Psoas muscle (tissue), 8 donors: ENCODE measurements around the gene MKI67. TPM values are rescaled to one million over a fixed set of nuclear protein-coding genes. Genes with fewer than 3 reads are reported as not detected.

ENCODE experiments used
- ATAC-seq, 4 donors: fragments of 200-7000 bp; cut with Tn5 transposase; one replicate each; pipeline ENCODE4 v1.9.1; 2020; ENCODE audit warnings: moderate library complexity in 3 of 4, mild to moderate bottlenecking in 2 of 4
- DNase-seq, 2 donors: peaks; one replicate each; pipeline ENCODE4 v3.0.0-alpha.2; 2020
- H3K27ac ChIP-seq: fragments of 200-600 bp; one replicate; pipeline ENCODE4 v1.8.0; 2022
- H3K27me3 ChIP-seq, 3 donors: fragments of 200-600 bp in 1 of 3; one replicate each; pipeline versions ENCODE4 v1.6.1 to v1.8.0; 2013 to 2022; ENCODE audit warnings: low read length in 2 of 3, mild to moderate bottlenecking in 2 of 3, moderate library complexity in 1 of 3; ENCODE audit not compliant: insufficient read depth in 3 of 3
- H3K36me3 ChIP-seq, 2 donors: fragments of 200-600 bp in 1 of 2; one replicate each; pipeline versions ENCODE4 v1.6.1 to v1.8.0; 2013 to 2022; ENCODE audit warnings: low read depth in 1 of 2, mild to moderate bottlenecking in 1 of 2, moderate library complexity in 1 of 2; ENCODE audit not compliant: insufficient read depth in 1 of 2
- H3K4me1 ChIP-seq: fragments of 200-600 bp; one replicate; pipeline ENCODE4 v1.8.0; 2022
- H3K4me3 ChIP-seq: fragments of 200-600 bp; one replicate; pipeline ENCODE4 v1.8.0; 2022; ENCODE audit warnings: mild to moderate bottlenecking
- H3K9me3 ChIP-seq: fragments of 200-600 bp; one replicate; pipeline ENCODE4 v1.8.0; 2022
- CTCF ChIP-seq: fragments of 200-600 bp; IDR thresholded peaks from one replicate; pipeline ENCODE4 v1.8.0; 2022; ENCODE audit warnings: antibody characterized with exemption
- WGBS, 3 donors: extraction: QIAGEN DNeasy Blood & Tissue Kit; methylation state at CpG; one replicate each; pipeline versions ENCODE4 v1.1.6 to v1.1.7; 2013; 5-methylcytosine and 5-hydroxymethylcytosine counted together
- intact Hi-C, 2 donors: fragments of 100-400 bp; cut with DNase I; formaldehyde crosslinking; loops; one replicate each; pipeline versions ENCODE4 v1.11.0 to v1.14.2; 2022
- polyA plus RNA-seq, 3 donors: library from polyadenylated mRNA; stranded (reverse); fragments of 200-250 nt; gene quantifications; one replicate each; pipeline ENCODE4 v1.2.3, GENCODE V29; 2013
- total RNA-seq, 4 donors: library from RNA; stranded (reverse); fragmentation: NEBNext Ultra II Directional in 2 of 4; extraction: Animal tissue kit (Norgen Biotek cat#: 25700) in 2 of 4; gene quantifications; one replicate each; pipeline versions ENCODE4 v1.2.1 to v1.2.4, GENCODE V29; 2021 to 2023
- donor health status: healthy with polysubstance abuse.
- donor health status: DM: no; HTN: no; CAD: no; lungs with moderate emphysema.
- donor health status: Bipolar disorder and iron deficiency.
- donor health status: healthy.
- donor health status: DM: yes; HTN: yes; CAD: no.
- donor health status: DM: no; HTN: no; CAD: no.
- donor health status: DM: no; HTN: no; CAD: no.
- donor health status: DM: yes; HTN: yes; CAD: no.

The MKI67 gene
- total and polyA plus RNA-seq, 7 donors = 0.02 to 0.84 (median 0.13) TPM; not detected in 1

- no peak for ATAC-seq
- DNase-seq = no peak
- peaks cover 0 to 13% of the 10 kb centered on the region in 2 donors for H3K36me3 ChIP-seq
- no peaks in the 10 kb centered on the region for H3K9me3 ChIP-seq
- WGBS, 3 donors = 91 to 95% (median 93%) methylated on average over 5 of the region's 5 CpGs
- H3K27me3 ChIP-seq = no peaks in the 10 kb centered on the region
- intact Hi-C loops = loop anchor here in 1 of 2 donors (5.0 kb wide), 1 partner anchor 357 kb away; no protein-coding TSS in a partner anchor
- no peaks in the 10 kb centered on the region for H3K4me1 ChIP-seq
- no peak overlapping the region for H3K4me3 ChIP-seq
- no peak overlapping the region for H3K27ac ChIP-seq
- TF ChIP-seq CTCF = no peak
Measured at GRCh38 chr10:128074589-128074988, 51.6 kb downstream of the MKI67 start.

- Histone ChIP-seq H3K4me3 (no peak overlapping the region), H3K4me1 (no peaks in the 10 kb centered on the region), H3K27me3 (no peaks in the 10 kb centered on the region), H3K27ac (no peak overlapping the region), H3K9me3 (no peaks in the 10 kb centered on the region), H3K36me3 (peaks cover 0 to 13% of the 10 kb centered on the region in 2 donors)
- TF ChIP-seq CTCF = no peak
- ATAC-seq (no peak), DNase-seq (no peak)
- intact Hi-C loops = loop anchor here in 1 of 2 donors (5.0 kb wide), 1 partner anchor 357 kb away; no protein-coding TSS in a partner anchor
- 72 to 84% (median 74%) methylated on average over 2 of the region's 2 CpGs for WGBS, 3 donors
Measured at GRCh38 chr10:128073890-128074289, 52.3 kb downstream of the MKI67 start.

GRCh38 chr10:128072941-128073645 lies 53.1 kb downstream of the MKI67 start:
- DNase-seq = no peak
- Histone ChIP-seq H3K27ac (no peak overlapping the region), H3K36me3 (peaks cover 0 to 13% of the 10 kb centered on the region in 2 donors), H3K9me3 (no peaks in the 10 kb centered on the region), H3K4me3 (no peak overlapping the region), H3K27me3 (no peaks in the 10 kb centered on the region), H3K4me1 (no peaks in the 10 kb centered on the region)
- WGBS, 3 donors = 89 to 92% (median 90%) methylated on average over 14 of the region's 14 CpGs
- intact Hi-C loops = loop anchor here in 1 of 2 donors (5.0 kb wide), 1 partner anchor 356 kb away; no protein-coding TSS in a partner anchor
- no peak for ATAC-seq
- TF ChIP-seq CTCF = no peak

GRCh38 chr10:128072046-128072445 lies 54.2 kb downstream of the MKI67 start:
- H3K4me1 ChIP-seq = no peaks in the 10 kb centered on the region
- H3K27me3 ChIP-seq = no peaks in the 10 kb centered on the region
- H3K9me3 ChIP-seq = no peaks in the 10 kb centered on the region
- ATAC-seq (no peak), DNase-seq (no peak)
- H3K36me3 ChIP-seq = peaks cover 0 to 13% of the 10 kb centered on the region in 2 donors
- no peak overlapping the region for H3K4me3 ChIP-seq
- 77 to 83% (median 79%) methylated on average over 6 of the region's 6 CpGs for WGBS, 3 donors
- intact Hi-C loops = loop anchor here in 1 of 2 donors (5.0 kb wide), 1 partner anchor 355 kb away; no protein-coding TSS in a partner anchor
- TF ChIP-seq CTCF = no peak
- H3K27ac ChIP-seq = no peak overlapping the region
